HUES48 (cell line): ENCODE data around the gene SCML2.
"Not testable (repeated sequence)": the region's sequence is repeated elsewhere in the genome, so short reads cannot be mapped to it uniquely, and the experiment has no call there.

ENCODE experiments used
- H3K27ac ChIP-seq: one replicate; pipeline ENCODE4 v1.7.0; 2013; ENCODE audit warnings: low read depth, low read length, inconsistent platforms
- H3K27me3 ChIP-seq: 2 replicates; pipeline ENCODE4 v1.6.1; 2013; ENCODE audit warnings: mild to moderate bottlenecking, low read length; ENCODE audit not compliant: control insufficient read depth, insufficient read depth
- H3K36me3 ChIP-seq: 2 replicates; pipeline ENCODE4 v1.6.1; 2013; ENCODE audit warnings: low read length; ENCODE audit not compliant: control insufficient read depth, insufficient read depth
- H3K4me1 ChIP-seq: 2 replicates; pipeline ENCODE4 v1.6.1; 2013; ENCODE audit warnings: mild to moderate bottlenecking, low read length; ENCODE audit not compliant: control insufficient read depth, insufficient read depth
- H3K4me3 ChIP-seq: 2 replicates; pipeline ENCODE4 v1.5.1; 2013; ENCODE audit warnings: mild to moderate bottlenecking, low read depth, low read length
- H3K9ac ChIP-seq: 2 replicates; pipeline ENCODE4 v1.6.1; 2013; ENCODE audit warnings: mild to moderate bottlenecking, low read depth, low read length, moderate library complexity
- H3K9me3 ChIP-seq: 2 replicates; pipeline ENCODE4 v1.6.1; 2013; ENCODE audit warnings: low read length; ENCODE audit not compliant: control insufficient read depth, insufficient read depth

The SCML2 gene

GRCh38 chrX:18272222-18272621, 82.3 kb downstream of the SCML2 start:
- Histone ChIP-seq H3K27me3 (no peaks in the 10 kb centered on the region), H3K36me3 (no peaks in the 10 kb centered on the region), H3K27ac (no peak overlapping the region), H3K4me1 (no peaks in the 10 kb centered on the region), H3K9me3 (peaks cover 11% of the 10 kb centered on the region; the same call in 1 of the 2 replicates), H3K4me3 (no peak overlapping the region), H3K9ac (no peak overlapping the region)

- H3K9ac ChIP-seq: no peak overlapping the region
- no peaks in the 10 kb centered on the region for H3K36me3 ChIP-seq
- H3K9me3 ChIP-seq: peaks cover 11% of the 10 kb centered on the region; the same call in 1 of the 2 replicates
- H3K4me3 ChIP-seq: no peak overlapping the region
- no peak overlapping the region for H3K27ac ChIP-seq
- H3K4me1 ChIP-seq: no peaks in the 10 kb centered on the region
- no peaks in the 10 kb centered on the region for H3K27me3 ChIP-seq
These were observed 82.8 kb downstream of the SCML2 start for GRCh38 chrX:18271725-18272124.

GRCh38 chrX:18271309-18271708, 83.2 kb downstream of the SCML2 start:
- H3K4me1 ChIP-seq: no peaks in the 10 kb centered on the region
- H3K36me3 ChIP-seq: no peaks in the 10 kb centered on the region
- no peak overlapping the region for H3K9ac ChIP-seq
- H3K27ac ChIP-seq: no peak overlapping the region
- H3K9me3 ChIP-seq: peaks cover 11% of the 10 kb centered on the region; the same call in 1 of the 2 replicates
- H3K4me3 ChIP-seq: no peak overlapping the region
- H3K27me3 ChIP-seq: no peaks in the 10 kb centered on the region

GRCh38 chrX:18255059-18255458, 99.4 kb downstream of the SCML2 start:
- peaks cover 15% of the 10 kb centered on the region for H3K4me1 ChIP-seq
- no peaks in the 10 kb centered on the region for H3K27me3 ChIP-seq
- peaks cover 9% of the 10 kb centered on the region for H3K9me3 ChIP-seq
- no peaks in the 10 kb centered on the region for H3K36me3 ChIP-seq
- H3K27ac ChIP-seq: no peak overlapping the region
- no peak overlapping the region for H3K4me3 ChIP-seq
- no peak overlapping the region for H3K9ac ChIP-seq

GRCh38 chrX:18252644-18253359, 101.7 kb downstream of the SCML2 start:
- Histone ChIP-seq H3K36me3 (no peaks in the 10 kb centered on the region), H3K9ac (no peak overlapping the region), H3K4me3 (no peak overlapping the region), H3K4me1 (peaks cover 11% of the 10 kb centered on the region), H3K27me3 (no peaks in the 10 kb centered on the region), H3K27ac (peak overlapping the region; percentile 56), H3K9me3 (peaks cover 11% of the 10 kb centered on the region)

- H3K9ac ChIP-seq, H3K27ac ChIP-seq, H3K9me3 ChIP-seq, H3K27me3 ChIP-seq, H3K4me1 ChIP-seq, H3K36me3 ChIP-seq, H3K4me3 ChIP-seq: not testable (repeated sequence)
These were observed 124.8 kb downstream of the SCML2 start for GRCh38 chrX:18229646-18230045.

GRCh38 chrX:18228069-18228468, 126.4 kb downstream of the SCML2 start:
- H3K9me3 ChIP-seq: peaks cover 6% of the 10 kb centered on the region; the same call in 1 of the 2 replicates
- no peaks in the 10 kb centered on the region for H3K27me3 ChIP-seq
- H3K36me3 ChIP-seq: no peaks in the 10 kb centered on the region
- H3K9ac ChIP-seq: no peak overlapping the region
- H3K4me1 ChIP-seq: no peaks in the 10 kb centered on the region
- no peak overlapping the region for H3K4me3 ChIP-seq
- no peak overlapping the region for H3K27ac ChIP-seq

- Histone ChIP-seq H3K27me3 (no peaks in the 10 kb centered on the region), H3K4me1 (no peaks in the 10 kb centered on the region), H3K9me3 (peaks cover 6% of the 10 kb centered on the region; the same call in 1 of the 2 replicates), H3K36me3 (no peaks in the 10 kb centered on the region), H3K4me3 (no peak overlapping the region), H3K27ac (no peak overlapping the region), H3K9ac (no peak overlapping the region)
These were observed 127.0 kb downstream of the SCML2 start for GRCh38 chrX:18227458-18227857.

GRCh38 chrX:18220786-18221185, 133.7 kb downstream of the SCML2 start, which contains the start of gene BEND2:
BEND2 (minus strand) TSS chrX:18220886; CDS start chrX:18220750, 136 bp downstream.
- Histone ChIP-seq H3K9me3 (peaks cover 6% of the 10 kb centered on the region; the same call in 1 of the 2 replicates), H3K27me3 (no peaks in the 10 kb centered on the region), H3K9ac (no peak within 1 kb of the TSS), H3K36me3 (no peaks in the 10 kb centered on the region), H3K27ac (no peak within 1 kb of the TSS), H3K4me3 (no peak within 1 kb of the TSS), H3K4me1 (no peaks in the 10 kb centered on the region)

- Histone ChIP-seq H3K36me3 (no peaks in the 10 kb centered on the region), H3K4me1 (no peaks in the 10 kb centered on the region), H3K4me3 (no peak overlapping the region), H3K27ac (no peak overlapping the region), H3K9ac (no peak overlapping the region), H3K9me3 (peaks cover 8% of the 10 kb centered on the region; the same call in 1 of the 2 replicates), H3K27me3 (no peaks in the 10 kb centered on the region)
These were observed 144.0 kb downstream of the SCML2 start for GRCh38 chrX:18210470-18210869.

GRCh38 chrX:18206657-18207056, 147.8 kb downstream of the SCML2 start:
- Histone ChIP-seq H3K36me3 (no peaks in the 10 kb centered on the region), H3K9me3 (peaks cover 12% of the 10 kb centered on the region), H3K4me1 (no peaks in the 10 kb centered on the region), H3K27ac (no peak overlapping the region), H3K27me3 (no peaks in the 10 kb centered on the region), H3K4me3 (no peak overlapping the region), H3K9ac (no peak overlapping the region)
